NCI-H2029 (cell line): ENCODE results near the gene TCF19.

Experiments
- DNase-seq: peaks from one replicate; lab custom pipeline; 2025; lab: John Stamatoyannopoulos, UW

Gene TCF19

DNA sequence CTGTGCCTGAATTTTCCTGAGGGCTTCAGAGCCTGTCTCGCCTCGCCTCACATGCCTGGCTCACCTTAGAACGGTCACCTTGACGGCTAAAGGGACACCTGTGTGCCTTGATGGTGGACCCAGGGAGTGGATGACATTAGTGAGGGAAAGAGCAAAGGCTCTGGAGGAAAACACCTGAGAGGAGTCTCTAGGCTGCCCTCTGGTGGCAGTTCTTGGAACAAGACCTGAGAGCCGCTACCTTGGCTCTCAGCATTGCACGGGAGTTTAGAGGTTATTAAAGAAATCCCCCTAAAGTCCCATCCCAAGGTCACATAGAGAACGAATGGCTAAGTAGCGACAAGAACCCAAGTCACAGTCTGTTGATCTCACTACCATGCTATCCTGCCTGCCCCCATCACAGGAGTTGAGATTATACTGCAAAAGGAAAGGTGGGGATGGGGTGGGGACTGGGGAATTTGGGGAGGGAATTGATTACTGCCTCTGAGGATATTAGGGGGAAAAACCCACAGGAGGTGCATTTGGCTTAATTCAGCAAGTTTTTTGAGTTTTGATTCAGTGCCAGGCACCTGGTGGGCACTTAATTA lies 30.2 kb upstream of the TCF19 start:
- peak; percentile 58 for DNase-seq

DNA sequence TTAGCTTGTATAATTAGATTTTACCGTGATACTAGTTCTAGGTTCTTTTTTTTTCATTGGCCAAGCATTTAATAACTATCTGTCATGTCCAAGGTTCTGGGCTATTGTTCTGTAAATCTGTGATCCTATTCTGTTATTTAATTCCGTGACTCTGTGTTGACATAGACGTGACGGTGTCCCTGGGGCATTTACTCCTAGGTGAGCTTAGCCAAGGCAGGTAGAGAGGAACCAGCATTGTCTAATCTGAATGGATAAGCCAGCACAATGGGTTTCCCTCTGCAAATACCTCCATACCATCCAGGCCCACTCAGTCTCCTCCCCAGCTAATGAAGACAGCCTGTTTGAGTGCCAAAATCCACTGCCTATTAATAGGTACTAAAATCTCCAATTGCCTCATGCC lies 29.3 kb upstream of the TCF19 start:
- peak; percentile 42 for DNase-seq

DNA sequence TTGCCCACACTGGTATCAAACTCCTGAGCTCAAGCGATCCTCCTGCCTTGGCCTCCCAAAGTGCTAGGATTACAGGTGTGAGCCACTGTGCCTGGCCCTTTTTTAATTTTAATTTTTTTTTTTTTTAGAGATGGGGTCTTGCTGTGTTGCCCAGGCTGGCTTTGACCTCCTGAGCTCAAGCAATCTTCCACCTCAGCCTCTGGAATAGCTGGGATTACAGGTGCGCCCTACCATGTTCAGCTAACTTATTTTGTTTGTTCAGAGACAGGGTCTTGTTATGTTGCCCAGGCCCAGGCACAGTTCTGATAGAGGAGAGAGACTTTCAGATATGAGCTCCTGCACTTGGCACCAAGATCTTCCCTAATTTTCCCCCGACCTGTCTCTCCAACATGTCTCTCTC lies 27.6 kb upstream of the TCF19 start:
- DNase-seq, result no peak

DNA sequence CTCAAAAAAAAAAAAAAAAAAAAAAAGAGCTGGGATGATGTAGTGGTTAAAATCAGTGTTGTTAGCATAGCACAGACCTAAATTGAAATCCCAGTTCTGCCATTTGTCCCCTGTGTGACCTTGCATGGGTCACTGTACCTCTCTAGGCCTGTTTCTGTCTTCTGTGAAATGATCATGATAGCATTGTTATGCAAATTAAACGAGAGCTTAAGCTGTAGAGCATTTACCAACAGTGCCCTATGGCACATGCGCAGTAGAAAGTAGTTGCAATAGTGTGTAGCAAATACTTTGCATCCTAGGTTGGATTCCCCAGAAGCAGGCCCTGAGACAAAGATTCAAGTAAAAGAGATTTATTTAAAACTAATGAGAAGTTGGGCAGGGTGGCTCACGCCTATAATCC lies 26.8 kb upstream of the TCF19 start:
- no peak for DNase-seq

DNA sequence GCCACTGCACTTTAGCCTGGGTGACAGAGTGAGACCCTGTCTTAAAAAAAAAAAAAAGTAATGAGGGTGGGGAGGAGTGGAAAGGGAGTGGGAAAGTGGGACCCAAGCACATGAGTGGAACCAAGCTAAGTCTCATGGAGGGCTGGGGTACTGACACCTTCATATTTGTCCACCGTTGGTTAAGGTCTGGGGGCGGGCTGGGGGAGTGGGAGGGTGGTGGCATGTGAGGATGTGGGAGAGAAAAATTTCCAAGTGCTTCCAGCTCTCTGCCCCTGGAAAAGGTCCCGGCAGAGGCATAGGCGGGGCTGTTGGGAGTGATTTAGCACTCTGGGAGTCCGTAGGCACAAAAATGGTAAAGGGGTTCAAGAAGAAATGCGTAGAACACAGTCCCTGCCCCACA lies 25.6 kb upstream of the TCF19 start:
- DNase-seq, result no peak

DNA sequence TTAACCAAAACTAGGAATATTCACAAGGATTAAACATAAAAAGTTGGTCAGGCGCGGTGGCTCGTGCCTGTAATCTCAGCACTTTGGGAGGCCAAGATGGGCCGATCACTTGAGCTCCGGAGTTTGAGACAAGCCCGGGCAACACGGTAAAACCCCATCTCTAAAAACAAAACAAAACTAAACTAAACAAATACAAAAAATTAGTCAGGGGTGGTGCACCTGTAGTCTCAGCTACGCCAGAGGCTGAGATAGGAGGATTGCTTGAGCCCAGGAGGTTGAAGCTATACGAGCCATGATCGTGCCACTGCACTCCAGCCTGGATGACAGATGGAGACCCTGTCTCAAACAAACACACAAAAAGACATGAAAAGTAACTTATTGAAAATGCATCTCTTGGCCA lies 22.7 kb upstream of the TCF19 start:
- no peak for DNase-seq

DNA sequence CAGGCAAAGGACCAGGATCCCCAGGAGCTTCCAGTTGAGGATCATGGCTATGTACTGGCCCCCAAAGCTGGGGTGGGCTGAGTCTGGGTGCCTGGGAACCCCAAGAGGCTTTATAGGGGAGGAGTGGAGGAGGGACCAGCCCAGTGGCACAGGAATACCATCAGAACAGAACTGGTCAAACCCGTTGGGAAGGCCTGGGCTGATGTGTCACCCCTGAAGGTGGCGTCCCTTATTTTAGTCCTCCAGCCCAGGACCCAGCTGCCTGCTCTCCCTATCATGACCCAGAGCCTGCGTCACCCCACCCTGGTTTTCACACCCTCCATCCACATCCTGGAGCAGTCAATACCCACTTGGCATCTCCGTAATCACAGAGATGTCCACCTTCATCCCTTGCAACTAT lies 19.4 kb upstream of the TCF19 start, which contains the start of gene PSORS1C2:
Gene PSORS1C2 (minus strand): TSS at position 85 of the 400 bp plus-strand sequence. CDS start 40 bp downstream, at position 45.
- DNase-seq, result no peak

DNA sequence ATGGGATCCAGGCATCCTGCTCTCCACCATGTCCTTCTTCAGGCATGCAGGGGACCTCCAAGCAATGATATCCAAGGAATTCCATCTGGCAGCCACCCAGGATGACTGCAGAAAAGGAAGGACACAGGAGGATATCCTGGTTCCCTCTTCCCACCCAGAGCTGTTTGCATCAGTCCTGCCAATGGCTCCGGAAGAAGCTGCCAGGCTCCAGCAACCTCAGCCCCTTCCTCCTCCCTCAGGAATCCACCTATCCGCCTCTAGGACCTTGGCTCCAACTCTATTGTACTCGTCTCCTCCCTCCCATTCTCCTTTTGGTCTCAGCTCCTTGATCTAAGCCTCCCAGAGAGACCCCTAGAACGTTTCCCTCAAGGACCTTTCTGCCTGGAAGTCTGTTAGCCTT lies 18.8 kb upstream of the TCF19 start:
- DNase-seq, result no peak

DNA sequence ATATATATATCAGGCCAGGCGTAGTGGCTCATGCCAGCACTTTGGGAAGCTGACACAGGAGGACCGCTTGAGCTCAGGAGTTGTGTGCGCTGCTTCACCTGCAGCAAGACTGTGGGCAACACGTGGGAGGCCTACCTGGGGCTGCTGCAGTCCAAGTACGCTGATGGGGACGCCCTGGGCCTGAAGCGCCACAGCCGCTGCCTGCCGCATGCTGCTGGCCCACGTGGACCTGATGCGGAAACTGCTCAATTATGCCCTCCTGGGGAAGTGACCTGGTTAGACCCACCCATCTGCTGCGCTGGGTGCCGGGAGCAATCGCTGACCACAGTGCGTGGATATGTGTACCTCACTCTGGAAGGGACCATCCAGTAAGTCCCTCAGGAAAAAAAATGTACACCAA lies 17.7 kb upstream of the TCF19 start:
- DNase-seq, result no peak

DNA sequence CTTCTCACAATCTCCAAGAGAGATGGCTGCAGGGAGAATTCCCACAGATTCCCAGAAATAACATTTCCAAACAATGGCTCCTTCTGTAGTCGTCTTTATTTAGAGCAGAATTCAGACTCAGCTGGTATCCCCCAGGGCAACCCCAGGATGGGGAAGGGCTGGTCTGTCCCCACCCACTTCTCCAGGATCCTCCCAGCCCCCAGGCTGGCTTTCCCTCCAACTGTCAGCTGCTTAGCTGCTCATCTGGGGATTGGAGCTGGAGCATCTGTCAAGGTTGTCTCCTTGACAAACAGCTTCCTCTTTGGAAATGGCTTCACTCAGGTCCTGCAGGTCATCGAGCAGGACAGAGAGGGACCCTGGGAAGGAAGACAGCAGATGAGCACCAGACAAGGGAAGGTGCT lies 16.0 kb upstream of the TCF19 start:
- DNase-seq, result no peak

DNA sequence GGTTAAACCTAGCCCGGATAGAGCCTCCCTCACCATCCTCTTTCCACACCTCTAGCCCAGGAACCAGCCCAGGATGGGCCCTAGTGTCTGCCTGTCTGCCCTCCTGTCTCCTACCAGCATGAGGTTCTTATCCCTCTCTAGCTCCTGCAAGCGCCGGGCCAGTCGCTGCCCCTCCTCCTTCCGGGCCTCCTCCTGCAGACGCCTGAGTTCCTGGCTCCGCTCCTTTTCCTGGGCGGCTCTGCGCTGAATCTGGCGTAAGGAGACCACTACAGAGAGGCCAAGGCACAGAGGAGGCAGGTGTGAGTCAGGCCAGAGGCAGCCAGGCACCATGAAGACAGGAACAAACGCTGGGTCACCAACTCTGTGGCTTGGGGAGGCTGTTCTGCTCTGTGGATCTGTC lies 15.2 kb upstream of the TCF19 start:
- DNase-seq, result no peak

DNA sequence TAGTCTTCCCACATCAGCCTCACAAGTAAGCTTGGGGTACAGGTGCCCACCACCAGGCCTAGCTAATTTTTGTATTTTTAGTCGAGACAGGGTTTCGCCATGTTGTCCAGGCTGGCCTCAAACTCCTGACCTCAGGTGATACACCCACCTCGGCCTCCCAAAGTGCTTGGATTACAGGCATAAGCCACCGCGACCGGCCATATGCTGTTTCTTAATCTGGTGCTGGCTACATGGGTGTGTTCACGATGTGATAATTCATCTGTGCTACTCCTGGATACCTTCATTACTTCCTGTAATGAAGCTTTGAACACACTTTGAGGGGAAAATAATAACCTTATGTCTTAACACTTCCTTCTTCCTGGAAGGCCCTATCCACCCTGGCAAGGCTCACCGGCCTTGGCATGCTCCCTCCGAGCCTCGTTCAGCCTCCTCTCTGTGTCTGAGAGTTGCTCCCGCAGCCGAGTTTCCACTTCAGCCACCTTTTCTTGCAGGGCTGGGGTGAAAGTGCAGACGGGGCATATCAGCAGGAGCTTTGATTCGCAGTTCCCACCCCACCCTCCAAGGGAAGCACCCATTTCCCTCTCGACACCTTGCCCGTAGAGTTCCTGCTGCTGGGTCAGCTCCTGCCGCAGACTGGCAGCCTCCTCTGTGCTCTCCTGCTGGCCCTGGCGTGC lies 14.0 kb upstream of the TCF19 start:
- DNase-seq, result no peak

DNA sequence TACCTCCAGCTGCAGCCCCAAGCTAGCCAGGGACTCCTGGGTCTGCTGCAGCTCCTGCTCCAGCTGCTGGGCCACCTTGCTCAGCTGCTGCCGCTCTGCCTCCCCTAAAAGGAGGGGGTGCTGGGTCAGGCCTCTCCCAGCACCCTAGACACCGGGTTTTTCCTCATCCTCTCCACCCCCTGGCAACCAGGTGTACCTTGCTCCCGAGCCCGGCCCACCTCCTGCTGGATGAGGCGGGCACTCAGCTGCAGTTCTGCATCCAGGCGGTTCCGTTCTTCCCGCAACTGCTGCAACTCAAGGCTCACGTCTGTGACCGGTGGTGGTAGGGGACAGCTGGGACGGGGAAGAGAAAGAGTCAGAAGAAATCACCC lies 13.4 kb upstream of the TCF19 start:
- no peak for DNase-seq

DNA sequence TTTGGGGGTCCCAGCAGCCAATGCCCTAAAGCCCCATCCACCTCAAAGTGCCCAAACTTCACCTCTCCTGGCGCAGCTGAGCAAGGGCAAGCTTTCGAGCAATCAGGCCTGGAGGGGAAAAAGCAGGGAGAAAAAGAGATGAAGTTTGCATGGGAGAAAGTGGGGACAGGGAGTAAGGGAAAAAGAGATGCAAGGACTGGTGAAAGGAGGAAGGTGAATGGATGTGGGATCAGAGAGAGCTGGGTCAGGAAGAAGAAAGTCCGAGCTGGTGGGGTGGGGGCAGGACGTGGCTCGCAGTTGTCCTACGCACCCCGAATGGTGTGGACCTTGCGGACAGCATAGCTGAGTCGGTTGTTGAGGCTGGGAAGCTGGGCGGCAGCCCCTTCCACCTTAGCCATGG lies 13.0 kb upstream of the TCF19 start:
- no peak for DNase-seq

DNA sequence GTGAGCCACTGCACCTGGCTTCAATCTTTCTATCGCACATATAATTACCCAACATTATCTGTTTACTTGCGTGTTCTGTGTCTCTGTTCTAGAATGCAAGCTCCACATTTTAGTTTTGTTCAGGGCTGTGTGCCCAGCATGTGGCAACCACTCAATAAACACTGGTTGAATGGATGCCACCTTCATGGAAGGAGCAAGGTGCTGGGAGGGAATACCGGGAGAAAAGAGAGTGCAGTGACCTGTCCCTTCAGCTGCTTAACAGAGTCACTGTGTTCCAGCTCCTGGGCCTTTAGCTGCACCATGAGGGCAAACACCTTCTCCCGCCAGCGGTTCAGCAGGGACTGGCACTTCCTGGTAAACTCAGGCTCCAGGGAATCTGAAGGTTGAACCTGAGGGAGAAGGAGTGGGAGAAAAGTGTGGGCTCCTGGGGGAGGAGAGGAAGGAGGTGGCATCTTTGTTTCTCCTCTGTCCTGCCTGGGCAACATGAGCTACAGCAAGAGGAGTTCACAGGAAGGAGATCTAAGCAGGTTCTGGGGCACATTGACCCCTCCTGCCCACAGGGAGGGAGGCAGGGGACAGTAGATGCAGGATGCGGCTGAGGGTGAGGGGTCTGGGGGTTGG lies 8.5 kb upstream of the TCF19 start:
- no peak for DNase-seq

DNA sequence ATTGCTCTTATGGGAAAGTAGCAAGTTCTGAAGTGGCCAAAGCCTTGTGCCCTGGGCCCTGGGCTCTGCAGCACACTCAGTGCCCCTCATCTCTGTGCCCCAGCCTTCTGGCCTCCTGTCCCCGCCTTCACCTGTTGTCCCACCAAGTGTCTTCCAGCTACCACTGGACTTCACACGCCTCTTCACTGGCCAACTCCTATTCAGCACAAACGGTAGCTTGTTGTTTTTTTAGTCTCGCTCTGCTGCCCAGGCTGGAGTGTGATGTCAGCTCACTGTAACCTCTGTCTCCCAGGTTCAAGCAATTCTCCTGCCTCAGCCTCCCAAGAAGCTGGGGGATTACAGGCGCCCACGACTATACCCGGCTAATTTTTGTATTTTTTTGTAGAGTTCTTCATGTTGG lies 5.6 kb upstream of the TCF19 start:
- peak; percentile 69 for DNase-seq

DNA sequence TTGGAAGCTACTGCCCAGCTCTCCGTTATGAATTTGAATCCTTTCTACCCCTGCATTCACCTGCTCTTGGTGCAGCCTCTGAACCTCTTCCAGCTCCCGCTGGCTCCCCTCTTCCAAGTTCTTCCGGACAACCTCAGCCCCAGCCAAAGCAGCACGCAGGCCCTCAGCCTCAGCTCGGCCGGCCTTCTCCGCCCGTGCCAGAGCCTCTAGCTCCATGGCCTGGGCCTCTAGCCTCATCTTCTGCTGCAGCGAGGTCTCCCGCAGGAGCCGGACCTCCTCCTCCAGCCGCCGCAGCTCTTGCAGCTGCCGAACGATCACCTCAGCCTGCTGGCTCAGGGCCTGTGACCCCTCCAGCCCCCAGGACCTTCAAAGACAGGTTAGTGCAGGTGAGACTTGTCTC lies 4.0 kb upstream of the TCF19 start:
- no peak for DNase-seq

DNA sequence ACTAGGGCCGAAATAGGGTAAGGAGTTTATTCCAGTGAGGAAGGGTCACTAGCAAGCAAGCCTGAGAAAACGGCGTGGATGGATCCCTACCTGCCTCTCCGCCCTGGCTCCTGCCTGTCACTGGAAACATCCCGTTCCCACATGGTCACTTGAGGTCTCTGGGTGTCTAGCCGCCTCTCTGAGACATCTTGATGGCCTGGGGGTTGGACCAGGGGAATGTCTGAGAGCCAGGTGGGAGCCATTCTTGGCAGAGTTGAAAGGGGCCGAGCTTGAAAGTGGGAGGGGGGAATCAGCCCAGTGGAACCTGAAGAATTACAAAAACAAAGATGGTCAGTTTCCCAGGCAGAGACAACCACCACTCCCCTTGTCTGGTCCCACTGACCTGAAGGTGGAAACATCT lies 1.7 kb upstream of the TCF19 start:
- no peak for DNase-seq

DNA sequence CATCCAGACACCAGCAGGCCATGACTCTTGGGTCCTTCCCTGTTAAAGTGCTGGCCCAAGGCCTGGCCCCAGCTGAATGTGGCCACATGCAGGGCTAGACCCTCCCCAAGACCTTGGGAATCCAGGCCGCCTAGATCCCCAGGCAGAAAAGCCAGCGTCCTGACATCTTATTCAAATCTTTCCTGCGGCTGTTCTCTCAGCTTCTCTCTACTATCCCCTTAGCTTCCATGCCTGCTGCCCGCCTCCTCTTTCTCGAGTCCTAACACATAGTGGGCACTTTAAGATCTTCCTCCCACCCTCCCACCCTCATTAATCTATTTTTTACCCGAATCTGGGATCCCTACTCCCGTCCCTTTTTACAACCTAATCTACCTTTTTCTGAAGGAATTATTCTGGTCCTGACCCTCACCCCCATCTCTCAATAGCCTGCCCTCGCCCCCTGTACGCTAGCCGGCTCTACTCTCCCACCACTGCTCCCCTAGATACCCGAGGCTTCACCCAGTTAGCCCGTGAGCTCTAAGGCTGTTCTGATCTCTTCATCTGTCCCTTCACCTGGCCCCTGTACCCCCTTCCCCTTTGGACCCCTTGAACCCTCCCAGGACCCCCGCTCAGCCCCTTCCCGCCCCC lies 763 bp upstream of the TCF19 start, which contains the start of gene CCHCR1:
Gene CCHCR1 (minus strand): TSS at position 290 of the 627 bp plus-strand sequence. CDS start 202 bp downstream, at position 88.
- DNase-seq, result no peak

DNA sequence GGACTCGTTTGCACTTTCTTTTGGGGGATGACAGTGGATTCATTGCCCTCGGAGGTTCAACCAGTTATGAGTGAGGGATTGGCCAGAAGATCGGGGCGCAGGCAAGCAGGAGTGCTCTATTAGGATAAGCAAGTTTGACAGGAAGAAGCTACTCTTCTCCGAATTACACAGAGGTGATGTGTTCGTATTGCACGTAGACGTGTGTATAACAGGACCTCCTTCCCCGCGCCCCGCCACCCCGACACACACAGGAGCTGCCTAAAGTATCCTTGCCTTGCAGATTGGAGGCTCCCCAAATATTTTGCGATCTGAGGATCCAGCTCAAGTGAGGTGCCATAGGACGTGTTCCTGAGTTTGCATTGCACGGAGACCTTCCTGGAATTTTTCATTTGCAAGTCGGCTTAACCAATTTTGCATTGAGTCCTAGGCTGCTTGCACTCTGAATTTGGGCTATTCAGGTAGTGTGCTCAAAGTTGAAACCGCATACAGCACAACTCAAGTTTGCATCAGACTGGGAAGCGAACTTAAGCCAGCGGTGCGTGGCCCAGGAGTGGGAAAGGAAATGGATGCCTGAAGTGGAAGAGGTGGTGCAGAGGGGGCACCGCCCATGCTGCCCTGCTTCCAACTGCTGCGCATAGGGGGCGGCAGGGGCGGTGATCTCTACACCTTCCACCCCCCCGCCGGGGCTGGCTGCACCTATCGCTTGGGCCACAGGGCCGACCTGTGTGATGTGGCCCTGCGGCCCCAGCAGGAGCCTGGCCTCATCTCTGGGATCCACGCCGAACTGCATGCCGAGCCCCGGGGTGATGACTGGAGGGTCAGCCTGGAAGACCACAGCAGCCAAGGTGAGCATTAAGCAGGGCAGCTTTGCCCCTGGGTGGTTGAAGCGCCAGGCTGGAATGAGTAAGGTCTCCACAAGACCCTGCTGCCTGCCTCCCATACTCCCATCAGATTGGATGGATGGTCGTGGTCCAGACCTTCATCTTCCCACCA lies 770 bp downstream of the TCF19 start:
- no peak for DNase-seq

DNA sequence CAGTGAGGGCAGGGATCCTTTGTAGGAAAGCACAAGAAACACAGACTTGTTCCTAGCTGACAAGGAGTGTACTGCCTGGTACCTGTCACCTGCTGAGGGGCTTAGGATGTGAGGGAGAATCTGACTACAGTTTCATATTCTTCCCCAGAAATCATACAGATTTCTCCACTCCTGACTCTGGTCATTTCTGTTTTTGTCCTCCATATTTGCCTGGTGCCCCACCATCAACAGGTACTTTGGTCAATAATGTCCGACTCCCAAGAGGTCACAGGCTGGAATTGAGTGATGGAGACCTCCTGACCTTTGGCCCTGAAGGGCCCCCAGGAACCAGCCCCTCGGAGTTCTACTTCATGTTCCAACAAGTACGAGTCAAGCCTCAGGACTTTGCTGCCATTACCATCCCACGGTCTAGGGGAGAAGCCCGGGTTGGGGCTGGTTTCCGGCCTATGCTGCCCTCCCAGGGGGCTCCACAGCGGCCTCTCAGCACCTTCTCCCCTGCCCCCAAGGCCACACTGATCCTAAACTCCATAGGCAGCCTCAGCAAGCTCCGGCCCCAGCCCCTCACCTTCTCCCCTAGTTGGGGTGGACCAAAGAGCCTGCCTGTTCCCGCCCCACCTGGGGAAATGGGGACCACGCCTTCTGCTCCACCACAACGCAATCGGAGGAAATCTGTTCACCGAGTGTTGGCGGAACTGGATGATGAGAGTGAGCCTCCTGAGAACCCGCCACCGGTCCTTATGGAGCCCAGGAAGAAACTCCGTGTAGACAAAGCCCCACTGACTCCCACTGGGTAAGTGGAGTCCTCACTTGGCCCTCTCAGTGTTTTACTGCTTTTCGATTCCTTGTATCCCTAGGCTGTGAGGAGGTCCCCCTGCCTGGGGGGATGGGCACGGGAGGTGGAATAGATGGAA lies 3.1 kb downstream of the TCF19 start:
- no peak for DNase-seq
